HEK293 (cell line): ENCODE results near the gene CTSA.

ENCODE experiments used
- BCL11A ChIP-seq: fragments of 450-650 bp; formaldehyde crosslinking; IDR thresholded peaks from 2 replicates; pipeline ENCODE4 v1.5.1; 2016; ENCODE audit warnings: low read depth, missing biosample characterization, missing genetic modification characterization
- EGR2 ChIP-seq: fragments of 450-650 bp; formaldehyde crosslinking; IDR thresholded peaks from 2 replicates; pipeline ENCODE4 v1.5.1; 2016; ENCODE audit warnings: low read depth, missing biosample characterization, missing genetic modification characterization
- GFI1B ChIP-seq: fragments of 450-650 bp; formaldehyde crosslinking; IDR thresholded peaks from 2 replicates; pipeline ENCODE4 v1.5.1; 2016; ENCODE audit warnings: missing biosample characterization, missing genetic modification characterization
- GLI4 ChIP-seq: fragments of 450-650 bp; formaldehyde crosslinking; IDR thresholded peaks from 2 replicates; pipeline ENCODE4 v1.5.1; 2016; ENCODE audit warnings: missing biosample characterization, missing genetic modification characterization
- IKZF3 ChIP-seq: fragments of 450-650 bp; IDR thresholded peaks from 2 replicates; pipeline ENCODE4 v1.5.0; 2018; ENCODE audit warnings: missing biosample characterization, mild to moderate bottlenecking, missing genetic modification characterization, moderate library complexity
- KLF17 ChIP-seq: fragments of 450-650 bp; formaldehyde crosslinking; IDR thresholded peaks from 2 replicates; pipeline ENCODE4 v1.5.1; 2016; ENCODE audit warnings: missing biosample characterization, missing genetic modification characterization
- OSR2 ChIP-seq: fragments of 450-650 bp; formaldehyde crosslinking; IDR thresholded peaks from 2 replicates; pipeline ENCODE4 v1.5.1; 2016; ENCODE audit warnings: missing biosample characterization, missing genetic modification characterization
- TRIM28 ChIP-seq: IDR thresholded peaks from 2 replicates; pipeline ENCODE4 v1.6.1; 2011; ENCODE audit warnings: low read length, control low read depth, borderline replicate concordance
- ZEB2 ChIP-seq: fragments of 450-650 bp; formaldehyde crosslinking; IDR thresholded peaks from 2 replicates; pipeline ENCODE4 v1.5.1; 2016; ENCODE audit warnings: missing biosample characterization, missing genetic modification characterization
- ZIC2 ChIP-seq: fragments of 450-650 bp; formaldehyde crosslinking; IDR thresholded peaks from 2 replicates; pipeline ENCODE4 v1.5.1; 2016; ENCODE audit warnings: missing biosample characterization, missing genetic modification characterization
- ZNF112 ChIP-seq: fragments of 450-650 bp; formaldehyde crosslinking; IDR thresholded peaks from 2 replicates; pipeline ENCODE4 v1.5.0; 2017; ENCODE audit warnings: missing biosample characterization, missing genetic modification characterization
- ZNF248 ChIP-seq: fragments of 450-650 bp; formaldehyde crosslinking; IDR thresholded peaks from 2 replicates; pipeline ENCODE4 v1.5.1; 2017; ENCODE audit warnings: missing biosample characterization, missing genetic modification characterization
- ZNF302 ChIP-seq: fragments of 450-650 bp; formaldehyde crosslinking; IDR thresholded peaks from 2 replicates; pipeline ENCODE4 v1.5.1; 2016; ENCODE audit warnings: missing biosample characterization, missing genetic modification characterization, low read depth
- ZNF335 ChIP-seq: fragments of 450-650 bp; formaldehyde crosslinking; conservative IDR thresholded peaks from 2 replicates; pipeline ENCODE4 v1.5.1; 2016; ENCODE audit warnings: missing biosample characterization, missing genetic modification characterization
- ZNF366 ChIP-seq: fragments of 450-650 bp; formaldehyde crosslinking; conservative IDR thresholded peaks from 2 replicates; pipeline ENCODE4 v1.5.1; 2016; ENCODE audit warnings: missing biosample characterization, missing genetic modification characterization
- ZNF449 ChIP-seq: fragments of 450-650 bp; formaldehyde crosslinking; IDR thresholded peaks from 2 replicates; pipeline ENCODE4 v1.5.1; 2017; ENCODE audit warnings: missing biosample characterization, mild to moderate bottlenecking, missing genetic modification characterization, moderate library complexity
- ZNF560 ChIP-seq: fragments of 450-650 bp; formaldehyde crosslinking; IDR thresholded peaks from 2 replicates; pipeline ENCODE4 v1.5.1; 2017; ENCODE audit warnings: missing biosample characterization, missing genetic modification characterization, borderline replicate concordance
- ZNF571 ChIP-seq: fragments of 450-650 bp; formaldehyde crosslinking; IDR thresholded peaks from 2 replicates; pipeline ENCODE4 v1.5.0; 2017; ENCODE audit warnings: missing biosample characterization, missing genetic modification characterization
- ZNF707 ChIP-seq: fragments of 450-650 bp; formaldehyde crosslinking; IDR thresholded peaks from 2 replicates; pipeline ENCODE4 v1.5.1; 2016; ENCODE audit warnings: missing biosample characterization, missing genetic modification characterization
- ZNF785 ChIP-seq: fragments of 450-650 bp; formaldehyde crosslinking; IDR thresholded peaks from 2 replicates; pipeline ENCODE4 v1.5.1; 2016; ENCODE audit warnings: missing biosample characterization, missing genetic modification characterization
- TF ChIP-seq, protein P1 (sequence below): fragments of 450-650 bp; formaldehyde crosslinking; IDR thresholded peaks from 2 replicates; pipeline ENCODE4 v1.5.1; 2016; ENCODE audit warnings: missing biosample characterization, missing genetic modification characterization
- TF ChIP-seq, protein P2 (sequence below): fragments of 450-650 bp; formaldehyde crosslinking; IDR thresholded peaks from 2 replicates; pipeline ENCODE4 v1.5.1; 2016; ENCODE audit warnings: missing biosample characterization, missing genetic modification characterization
- TF ChIP-seq, protein P3 (sequence below): fragments of 450-650 bp; formaldehyde crosslinking; IDR thresholded peaks from 2 replicates; pipeline ENCODE4 v1.5.1; 2017; ENCODE audit warnings: missing biosample characterization, missing genetic modification characterization
- TF ChIP-seq, protein P4 (sequence below): fragments of 450-650 bp; formaldehyde crosslinking; IDR thresholded peaks from 2 replicates; pipeline ENCODE4 v1.5.1; 2016; ENCODE audit warnings: missing biosample characterization, missing genetic modification characterization
- TF ChIP-seq, protein P5 (sequence below): fragments of 450-650 bp; formaldehyde crosslinking; IDR thresholded peaks from 2 replicates; pipeline ENCODE4 v1.5.1; 2016; ENCODE audit warnings: missing biosample characterization, missing genetic modification characterization
- TF ChIP-seq, protein P6 (sequence below): fragments of 450-650 bp; formaldehyde crosslinking; IDR thresholded peaks from 2 replicates; pipeline ENCODE4 v1.5.1; 2017; ENCODE audit warnings: missing biosample characterization, missing genetic modification characterization

CTSA gene

GRCh38 chr20:45935416-45936046 is 44.4 kb downstream of the CTSA start (continued):
- TF ChIP-seq KLF17 (no peak), ZNF707 (no peak), EGR2 (tag by site-specific recombination) (peak; percentile 46), GFI1B (tag by site-specific recombination) (0 out of 2 replicates have a peak, but pooled peaks have one; percentile 21), ZNF248 (tag by site-specific recombination) (no peak), ZNF449 (tag by site-specific recombination) (no peak), ZNF785 (tag by site-specific recombination) (no peak), ZNF560 (tag by site-specific recombination) (no peak), ZNF571 (tag by site-specific recombination) (no peak), OSR2 (tag by site-specific recombination) (peak; percentile 41), ZNF112 (tag by site-specific recombination) (no peak), ZNF302 (tag by site-specific recombination) (no peak), ZNF366 (tag by site-specific recombination) (no peak), ZEB2 (tag by site-specific recombination) (no peak; the same call in 1 of the 2 replicates), BCL11A (no peak), ZIC2 (0 out of 2 replicates have a peak, but pooled peaks have one; percentile 35), GLI4 (no peak), IKZF3 (tag by site-specific recombination) (no peak), TRIM28 (no peak), ZNF335 (tag by site-specific recombination) (peak; percentile 47)
- TF ChIP-seq, protein P1, sequence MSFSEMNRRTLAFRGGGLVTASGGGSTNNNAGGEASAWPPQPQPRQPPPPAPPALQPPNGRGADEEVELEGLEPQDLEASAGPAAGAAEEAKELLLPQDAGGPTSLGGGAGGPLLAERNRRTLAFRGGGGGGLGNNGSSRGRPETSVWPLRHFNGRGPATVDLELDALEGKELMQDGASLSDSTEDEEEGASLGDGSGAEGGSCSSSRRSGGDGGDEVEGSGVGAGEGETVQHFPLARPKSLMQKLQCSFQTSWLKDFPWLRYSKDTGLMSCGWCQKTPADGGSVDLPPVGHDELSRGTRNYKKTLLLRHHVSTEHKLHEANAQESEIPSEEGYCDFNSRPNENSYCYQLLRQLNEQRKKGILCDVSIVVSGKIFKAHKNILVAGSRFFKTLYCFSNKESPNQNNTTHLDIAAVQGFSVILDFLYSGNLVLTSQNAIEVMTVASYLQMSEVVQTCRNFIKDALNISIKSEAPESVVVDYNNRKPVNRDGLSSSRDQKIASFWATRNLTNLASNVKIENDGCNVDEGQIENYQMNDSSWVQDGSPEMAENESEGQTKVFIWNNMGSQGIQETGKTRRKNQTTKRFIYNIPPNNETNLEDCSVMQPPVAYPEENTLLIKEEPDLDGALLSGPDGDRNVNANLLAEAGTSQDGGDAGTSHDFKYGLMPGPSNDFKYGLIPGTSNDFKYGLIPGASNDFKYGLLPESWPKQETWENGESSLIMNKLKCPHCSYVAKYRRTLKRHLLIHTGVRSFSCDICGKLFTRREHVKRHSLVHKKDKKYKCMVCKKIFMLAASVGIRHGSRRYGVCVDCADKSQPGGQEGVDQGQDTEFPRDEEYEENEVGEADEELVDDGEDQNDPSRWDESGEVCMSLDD: no peak
- TF ChIP-seq, protein P2, sequence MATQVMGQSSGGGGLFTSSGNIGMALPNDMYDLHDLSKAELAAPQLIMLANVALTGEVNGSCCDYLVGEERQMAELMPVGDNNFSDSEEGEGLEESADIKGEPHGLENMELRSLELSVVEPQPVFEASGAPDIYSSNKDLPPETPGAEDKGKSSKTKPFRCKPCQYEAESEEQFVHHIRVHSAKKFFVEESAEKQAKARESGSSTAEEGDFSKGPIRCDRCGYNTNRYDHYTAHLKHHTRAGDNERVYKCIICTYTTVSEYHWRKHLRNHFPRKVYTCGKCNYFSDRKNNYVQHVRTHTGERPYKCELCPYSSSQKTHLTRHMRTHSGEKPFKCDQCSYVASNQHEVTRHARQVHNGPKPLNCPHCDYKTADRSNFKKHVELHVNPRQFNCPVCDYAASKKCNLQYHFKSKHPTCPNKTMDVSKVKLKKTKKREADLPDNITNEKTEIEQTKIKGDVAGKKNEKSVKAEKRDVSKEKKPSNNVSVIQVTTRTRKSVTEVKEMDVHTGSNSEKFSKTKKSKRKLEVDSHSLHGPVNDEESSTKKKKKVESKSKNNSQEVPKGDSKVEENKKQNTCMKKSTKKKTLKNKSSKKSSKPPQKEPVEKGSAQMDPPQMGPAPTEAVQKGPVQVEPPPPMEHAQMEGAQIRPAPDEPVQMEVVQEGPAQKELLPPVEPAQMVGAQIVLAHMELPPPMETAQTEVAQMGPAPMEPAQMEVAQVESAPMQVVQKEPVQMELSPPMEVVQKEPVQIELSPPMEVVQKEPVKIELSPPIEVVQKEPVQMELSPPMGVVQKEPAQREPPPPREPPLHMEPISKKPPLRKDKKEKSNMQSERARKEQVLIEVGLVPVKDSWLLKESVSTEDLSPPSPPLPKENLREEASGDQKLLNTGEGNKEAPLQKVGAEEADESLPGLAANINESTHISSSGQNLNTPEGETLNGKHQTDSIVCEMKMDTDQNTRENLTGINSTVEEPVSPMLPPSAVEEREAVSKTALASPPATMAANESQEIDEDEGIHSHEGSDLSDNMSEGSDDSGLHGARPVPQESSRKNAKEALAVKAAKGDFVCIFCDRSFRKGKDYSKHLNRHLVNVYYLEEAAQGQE: no peak
- TF ChIP-seq, protein P3, sequence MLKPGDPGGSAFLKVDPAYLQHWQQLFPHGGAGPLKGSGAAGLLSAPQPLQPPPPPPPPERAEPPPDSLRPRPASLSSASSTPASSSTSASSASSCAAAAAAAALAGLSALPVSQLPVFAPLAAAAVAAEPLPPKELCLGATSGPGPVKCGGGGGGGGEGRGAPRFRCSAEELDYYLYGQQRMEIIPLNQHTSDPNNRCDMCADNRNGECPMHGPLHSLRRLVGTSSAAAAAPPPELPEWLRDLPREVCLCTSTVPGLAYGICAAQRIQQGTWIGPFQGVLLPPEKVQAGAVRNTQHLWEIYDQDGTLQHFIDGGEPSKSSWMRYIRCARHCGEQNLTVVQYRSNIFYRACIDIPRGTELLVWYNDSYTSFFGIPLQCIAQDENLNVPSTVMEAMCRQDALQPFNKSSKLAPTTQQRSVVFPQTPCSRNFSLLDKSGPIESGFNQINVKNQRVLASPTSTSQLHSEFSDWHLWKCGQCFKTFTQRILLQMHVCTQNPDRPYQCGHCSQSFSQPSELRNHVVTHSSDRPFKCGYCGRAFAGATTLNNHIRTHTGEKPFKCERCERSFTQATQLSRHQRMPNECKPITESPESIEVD (tag by site-specific recombination): peak; percentile 76
- TF ChIP-seq, protein P4, sequence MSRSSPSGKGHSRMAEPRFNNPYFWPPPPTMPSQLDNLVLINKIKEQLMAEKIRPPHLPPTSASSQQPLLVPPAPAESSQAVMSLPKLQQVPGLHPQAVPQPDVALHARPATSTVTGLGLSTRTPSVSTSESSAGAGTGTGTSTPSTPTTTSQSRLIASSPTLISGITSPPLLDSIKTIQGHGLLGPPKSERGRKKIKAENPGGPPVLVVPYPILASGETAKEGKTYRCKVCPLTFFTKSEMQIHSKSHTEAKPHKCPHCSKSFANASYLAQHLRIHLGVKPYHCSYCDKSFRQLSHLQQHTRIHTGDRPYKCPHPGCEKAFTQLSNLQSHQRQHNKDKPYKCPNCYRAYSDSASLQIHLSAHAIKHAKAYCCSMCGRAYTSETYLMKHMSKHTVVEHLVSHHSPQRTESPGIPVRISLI (tag by site-specific recombination): peak; percentile 81
- TF ChIP-seq, protein P5, sequence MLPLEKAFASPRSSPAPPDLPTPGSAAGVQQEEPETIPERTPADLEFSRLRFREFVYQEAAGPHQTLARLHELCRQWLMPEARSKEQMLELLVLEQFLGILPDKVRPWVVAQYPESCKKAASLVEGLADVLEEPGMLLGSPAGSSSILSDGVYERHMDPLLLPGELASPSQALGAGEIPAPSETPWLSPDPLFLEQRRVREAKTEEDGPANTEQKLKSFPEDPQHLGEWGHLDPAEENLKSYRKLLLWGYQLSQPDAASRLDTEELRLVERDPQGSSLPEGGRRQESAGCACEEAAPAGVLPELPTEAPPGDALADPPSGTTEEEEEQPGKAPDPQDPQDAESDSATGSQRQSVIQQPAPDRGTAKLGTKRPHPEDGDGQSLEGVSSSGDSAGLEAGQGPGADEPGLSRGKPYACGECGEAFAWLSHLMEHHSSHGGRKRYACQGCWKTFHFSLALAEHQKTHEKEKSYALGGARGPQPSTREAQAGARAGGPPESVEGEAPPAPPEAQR: no peak
- TF ChIP-seq, protein P6, sequence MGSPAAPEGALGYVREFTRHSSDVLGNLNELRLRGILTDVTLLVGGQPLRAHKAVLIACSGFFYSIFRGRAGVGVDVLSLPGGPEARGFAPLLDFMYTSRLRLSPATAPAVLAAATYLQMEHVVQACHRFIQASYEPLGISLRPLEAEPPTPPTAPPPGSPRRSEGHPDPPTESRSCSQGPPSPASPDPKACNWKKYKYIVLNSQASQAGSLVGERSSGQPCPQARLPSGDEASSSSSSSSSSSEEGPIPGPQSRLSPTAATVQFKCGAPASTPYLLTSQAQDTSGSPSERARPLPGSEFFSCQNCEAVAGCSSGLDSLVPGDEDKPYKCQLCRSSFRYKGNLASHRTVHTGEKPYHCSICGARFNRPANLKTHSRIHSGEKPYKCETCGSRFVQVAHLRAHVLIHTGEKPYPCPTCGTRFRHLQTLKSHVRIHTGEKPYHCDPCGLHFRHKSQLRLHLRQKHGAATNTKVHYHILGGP (tag by site-specific recombination): no peak
